ENCODE data around the gene ESYT3.
A peak's percentile ranks its signal among the peaks of the same experiment; 100 is the strongest.

ESYT3 gene

GRCh38 chr3:138435840-138436239 is 1.4 kb downstream of the ESYT3 start:
- no peaks in the 10 kb centered on the region for H3K36me3 ChIP-seq
- peaks cover 0 to 25% (median 19%) of the 10 kb centered on the region in 4 donors for H3K4me1 ChIP-seq
- peak overlapping the region in 1 of 2 donors; percentile 67 for H3K4me3 ChIP-seq
- no peak for DNase-seq
- no peak for TF ChIP-seq CTCF (IDR thresholded peaks at IDR 0.05)
- no peaks in the 10 kb centered on the region for H3K9me3 ChIP-seq
- no peak overlapping the region for H3K27ac ChIP-seq
- intact Hi-C loops (cut with DNase I; ENCODE audit: low total_unique reads): no loop called here
- H3K27me3 ChIP-seq: peaks cover 0 to 26% of the 10 kb centered on the region in 2 donors

- no peak for TF ChIP-seq CTCF (IDR thresholded peaks at IDR 0.05)
- no peak for DNase-seq
- H3K4me1 ChIP-seq: peaks cover 0 to 25% (median 19%) of the 10 kb centered on the region in 4 donors
- H3K27me3 ChIP-seq: peaks cover 0 to 20% of the 10 kb centered on the region in 2 donors
- intact Hi-C loops (cut with DNase I; ENCODE audit: low total_unique reads): no loop called here
- no peak overlapping the region for H3K27ac ChIP-seq
- no peaks in the 10 kb centered on the region for H3K9me3 ChIP-seq
- H3K36me3 ChIP-seq: no peaks in the 10 kb centered on the region
- H3K4me3 ChIP-seq: no peak overlapping the region
These were observed 2.9 kb downstream of the ESYT3 start for GRCh38 chr3:138437281-138437680.

GRCh38 chr3:138438896-138439295 is 4.5 kb downstream of the ESYT3 start:
- no peak overlapping the region for H3K27ac ChIP-seq
- no peak overlapping the region for H3K4me3 ChIP-seq
- DNase-seq: peak in 1 of 2 donors; percentile 21
- peaks cover 0 to 19% (median 18%) of the 10 kb centered on the region in 4 donors for H3K4me1 ChIP-seq
- H3K9me3 ChIP-seq: no peaks in the 10 kb centered on the region
- H3K36me3 ChIP-seq: no peaks in the 10 kb centered on the region
- H3K27me3 ChIP-seq: peaks cover 0 to 18% of the 10 kb centered on the region in 2 donors
- intact Hi-C loops (cut with DNase I; ENCODE audit: low total_unique reads): no loop called here
- no peak for TF ChIP-seq CTCF (IDR thresholded peaks at IDR 0.05)

GRCh38 chr3:138439646-138440045 is 5.2 kb downstream of the ESYT3 start:
- intact Hi-C loops (cut with DNase I; ENCODE audit: low total_unique reads): no loop called here
- Histone ChIP-seq H3K4me1 (peaks cover 0 to 12% (median 11%) of the 10 kb centered on the region in 4 donors), H3K4me3 (no peak overlapping the region), H3K27me3 (peaks cover 0 to 10% of the 10 kb centered on the region in 2 donors), H3K9me3 (no peaks in the 10 kb centered on the region), H3K36me3 (no peaks in the 10 kb centered on the region), H3K27ac (no peak overlapping the region)
- no peak for TF ChIP-seq CTCF (IDR thresholded peaks at IDR 0.05)
- DNase-seq: no peak

GRCh38 chr3:138440121-138440521 is 5.7 kb downstream of the ESYT3 start:
- no peak for TF ChIP-seq CTCF (IDR thresholded peaks at IDR 0.05)
- H3K4me3 ChIP-seq: no peak overlapping the region
- H3K36me3 ChIP-seq: no peaks in the 10 kb centered on the region
- no peaks in the 10 kb centered on the region for H3K9me3 ChIP-seq
- H3K27me3 ChIP-seq: peaks cover 0 to 6% of the 10 kb centered on the region in 2 donors
- H3K27ac ChIP-seq: no peak overlapping the region
- peak in 1 of 2 donors; percentile 56 for DNase-seq
- H3K4me1 ChIP-seq: peaks cover 0 to 7% (median 6%) of the 10 kb centered on the region in 4 donors
- intact Hi-C loops (cut with DNase I; ENCODE audit: low total_unique reads): no loop called here

- no peak overlapping the region for H3K4me3 ChIP-seq
- no peak for TF ChIP-seq CTCF (IDR thresholded peaks at IDR 0.05)
- no peak overlapping the region for H3K27ac ChIP-seq
- H3K36me3 ChIP-seq: no peaks in the 10 kb centered on the region
- peaks cover 0 to under 1% of the 10 kb centered on the region in 2 donors for H3K27me3 ChIP-seq
- intact Hi-C loops (cut with DNase I; ENCODE audit: low total_unique reads): no loop called here
- no peak for DNase-seq
- no peaks in the 10 kb centered on the region for H3K9me3 ChIP-seq
- peaks cover 0 to 2% (median 2%) of the 10 kb centered on the region in 4 donors for H3K4me1 ChIP-seq
These were observed 6.2 kb downstream of the ESYT3 start for GRCh38 chr3:138440596-138440995.

All from tibial artery (tissue), 4 donors.